HepG2 (cell line): Measurements from ENCODE around the gene DHX29. TPM values are rescaled to one million over a fixed set of nuclear protein-coding genes. Genes with fewer than 3 reads are reported as not detected.

Experiments used
- AHR ChIP-seq: IDR thresholded peaks from 2 replicates; pipeline ENCODE4 v1.6.1; 2018; ENCODE audit warnings: missing genetic modification reagents, missing compliant biosample characterization
- ARID3A ChIP-seq: IDR thresholded peaks from 2 replicates; pipeline ENCODE4 v1.6.1; 2012; ENCODE audit warnings: low read depth, low read length, improper control_type of control experiment
- DBP ChIP-seq: sonication (generic); formaldehyde crosslinking; IDR thresholded peaks from 2 replicates; pipeline ENCODE4 v1.4.0; 2020; ENCODE audit warnings: missing genetic modification reagents; ENCODE audit errors: not compliant biosample characterization
- GATAD1 ChIP-seq: IDR thresholded peaks from 2 replicates; pipeline ENCODE4 v1.6.1; 2016; ENCODE audit warnings: missing genetic modification reagents, missing compliant biosample characterization
- MXD3 ChIP-seq: IDR thresholded peaks from 2 replicates; pipeline ENCODE4 v1.6.1; 2016; ENCODE audit warnings: mild to moderate bottlenecking, missing biosample characterization, missing genetic modification reagents
- SIX1 ChIP-seq: sonication (generic); formaldehyde crosslinking; IDR thresholded peaks from 2 replicates; pipeline ENCODE4 v1.4.0; 2020; ENCODE audit warnings: missing genetic modification reagents, borderline replicate concordance
- SOX13 ChIP-seq, 3 experiments: fragments of 450-650 bp in 1 of 3; sonication (generic) in 1 of 3; formaldehyde crosslinking in 1 of 3; IDR thresholded peaks in 2 of 3; conservative IDR thresholded peaks in 1 of 3; 2 replicates each; pipeline versions ENCODE4 v1.5.0 to v1.6.1; 2016 to 2020; ENCODE audit warnings: antibody characterized with exemption in 1 of 3, mild to moderate bottlenecking in 1 of 3, missing compliant biosample characterization in 1 of 3, missing genetic modification reagents in 1 of 3, moderate library complexity in 1 of 3
- SOX6 ChIP-seq, 2 experiments: fragments of 450-650 bp in 1 of 2; sonication (generic) in 1 of 2; formaldehyde crosslinking in 1 of 2; IDR thresholded peaks; 2 replicates each; pipeline versions ENCODE4 v1.4.0 to v1.6.1; 2017 to 2020; ENCODE audit warnings: antibody characterized with exemption in 1 of 2, mild to moderate bottlenecking in 1 of 2, missing genetic modification reagents in 1 of 2
- TFDP1 ChIP-seq: IDR thresholded peaks from 2 replicates; pipeline ENCODE4 v1.6.1; 2016; ENCODE audit warnings: missing compliant biosample characterization, missing genetic modification reagents, borderline replicate concordance
- TSC22D2 ChIP-seq: sonication (generic); formaldehyde crosslinking; IDR thresholded peaks from 2 replicates; pipeline ENCODE4 v1.5.1; 2020; ENCODE audit warnings: missing genetic modification reagents, mild to moderate bottlenecking, borderline replicate concordance
- ZGPAT ChIP-seq: IDR thresholded peaks from 2 replicates; pipeline ENCODE4 v1.6.1; 2016; ENCODE audit warnings: mild to moderate bottlenecking
- ZNF224 ChIP-seq: sonication (generic); formaldehyde crosslinking; IDR thresholded peaks from 2 replicates; pipeline ENCODE4 v1.5.0; 2020; ENCODE audit warnings: mild to moderate bottlenecking, missing genetic modification reagents
- ZNF44 ChIP-seq: sonication (generic); formaldehyde crosslinking; IDR thresholded peaks from 2 replicates; pipeline ENCODE4 v1.5.1; 2020; ENCODE audit warnings: mild to moderate bottlenecking, missing genetic modification reagents
- ZNF549 ChIP-seq: sonication (generic); formaldehyde crosslinking; IDR thresholded peaks from 2 replicates; pipeline ENCODE4 v1.5.0; 2020; ENCODE audit warnings: missing genetic modification reagents
- ZNF576 ChIP-seq: sonication (generic); formaldehyde crosslinking; IDR thresholded peaks from 2 replicates; pipeline ENCODE4 v1.4.0; 2020; ENCODE audit warnings: mild to moderate bottlenecking, missing genetic modification reagents
- ZNF615 ChIP-seq: sonication (generic); formaldehyde crosslinking; IDR thresholded peaks from 2 replicates; pipeline ENCODE4 v1.5.0; 2020; ENCODE audit warnings: mild to moderate bottlenecking, missing genetic modification reagents, borderline replicate concordance
- ZNF761 ChIP-seq: sonication (generic); formaldehyde crosslinking; conservative IDR thresholded peaks from 2 replicates; pipeline ENCODE4 v1.4.0; 2020; ENCODE audit warnings: mild to moderate bottlenecking, missing genetic modification reagents
- ZNF879 ChIP-seq: sonication (generic); formaldehyde crosslinking; IDR thresholded peaks from 2 replicates; pipeline ENCODE4 v1.8.1; 2023; ENCODE audit warnings: missing genetic modification reagents
- polyA plus RNA-seq, 8 experiments: library from polyadenylated mRNA; depleted of rRNA in 3 of 8; stranded (reverse) in 7 of 8; unstranded in 1 of 8; fragments of >200 nt; fragmentation: Illumina TruSeq in 4 of 8; extraction: Trizol in 4 of 8; gene quantifications; 2 replicates each; pipeline versions ENCODE4 v1.2.1 to v1.2.3, GENCODE V29; 2011 to 2016; ENCODE audit warnings: low read depth in 4 of 8, missing spikeins in 1 of 8, mixed read lengths in 1 of 8; ENCODE audit not compliant: insufficient read depth in 1 of 8
- total RNA-seq, 5 experiments: library from RNA; depleted of rRNA; stranded (reverse); fragments of >200 nt; fragmentation: Illumina TruSeq; extraction: Trizol; gene quantifications; 2 replicates each; pipeline ENCODE4 v1.2.3, GENCODE V29; 2016; ENCODE audit warnings: low read depth in 1 of 5

The DHX29 gene
- total and polyA plus RNA-seq, 2 of the 13 experiments (the other 11 are each of a cell fraction or from before 2014, with no cell fraction given): 1.9 to 22.0 TPM

- TF ChIP-seq SIX1 (CRISPR knock-in tag) (no peak), ZGPAT (CRISPR knock-in tag) (peak; percentile 22; the same call in 1 of the 2 replicates), DBP (CRISPR knock-in tag) (no peak), ZNF576 (CRISPR knock-in tag) (no peak), TSC22D2 (no peak), ZNF224 (no peak), SOX13 (IDR thresholded peaks at IDR 0.05) (no peak), SOX13 (CRISPR knock-in tag; conservative IDR thresholded peaks at IDR 0.05 in 1 of 2, IDR thresholded peaks at IDR 0.05 in 1 of 2) (no peak; a peak in 1 of 4 replicates), ZNF615 (no peak), MXD3 (CRISPR knock-in tag) (no peak; the same call in 1 of the 2 replicates), ZNF879 (CRISPR knock-in tag) (no peak), AHR (CRISPR knock-in tag) (no peak), GATAD1 (CRISPR knock-in tag) (no peak), TFDP1 (CRISPR knock-in tag) (no peak; the same call in 1 of the 2 replicates), ZNF44 (CRISPR knock-in tag) (0 out of 2 replicates have a peak, but pooled peaks have one; percentile 40), ARID3A (no peak), ZNF761 (CRISPR knock-in tag) (no peak), SOX6 (IDR thresholded peaks at IDR 0.05) (no peak), SOX6 (CRISPR knock-in tag; IDR thresholded peaks at IDR 0.05) (peak; percentile 25; the same call in 1 of the 2 replicates), ZNF549 (CRISPR knock-in tag) (no peak)
These were observed 81.2 kb downstream of the DHX29 start (continued) for GRCh38 chr5:55226027-55226933.
